HCT116 (cell line): Measurements from ENCODE around the gene TRPT1.

Experiments used
- CBX3 ChIP-seq: IDR thresholded peaks from 2 replicates; pipeline ENCODE4 v1.6.1; 2012; ENCODE audit warnings: low read depth
- EGR1 ChIP-seq: IDR thresholded peaks from 2 replicates; pipeline ENCODE4 v1.6.1; 2012; ENCODE audit warnings: low read depth
- EZH2 ChIP-seq: fragments of 200-600 bp; sonication (generic); IDR thresholded peaks from 2 replicates; pipeline ENCODE4 v1.6.1; 2017; ENCODE audit warnings: antibody characterized with exemption, mixed run types
- POLR2A ChIP-seq: IDR thresholded peaks from 2 replicates; pipeline ENCODE4 v1.7.0; 2011; ENCODE audit warnings: borderline replicate concordance; ENCODE audit not compliant: insufficient read depth, insufficient read length; ENCODE audit errors: extremely low read depth
- POLR2AphosphoS5 ChIP-seq: IDR thresholded peaks from 2 replicates; pipeline ENCODE4 v1.6.1; 2011; ENCODE audit warnings: mild to moderate bottlenecking, low read depth, low read length, moderate library complexity
- RAD21 ChIP-seq: IDR thresholded peaks from 2 replicates; pipeline ENCODE4 v1.6.1; 2012; ENCODE audit warnings: low read depth, mild to moderate bottlenecking
- TCF7L2 ChIP-seq: IDR thresholded peaks from 2 replicates; pipeline ENCODE4 v1.7.0; 2011; ENCODE audit warnings: borderline replicate concordance, inconsistent platforms; ENCODE audit not compliant: insufficient read depth, insufficient read length; ENCODE audit errors: extremely low read depth
- YY1 ChIP-seq: IDR thresholded peaks from 2 replicates; pipeline ENCODE4 v1.6.1; 2011; ENCODE audit warnings: low read length, low read depth, moderate library complexity, mild to moderate bottlenecking; ENCODE audit not compliant: insufficient replicate concordance; ENCODE audit errors: extremely low read depth
- ZFX ChIP-seq: fragments of 450-650 bp; IDR thresholded peaks from 2 replicates; pipeline ENCODE4 v1.6.1; 2017
- TF ChIP-seq, protein P1 (sequence below), 3 experiments: fragments of 200-600 bp in 1 of 3; sonication (generic) in 1 of 3; IDR thresholded peaks in 2 of 3; conservative IDR thresholded peaks in 1 of 3; 2 replicates each; pipeline ENCODE4 v1.5.1; 2012 to 2017; ENCODE audit warnings: low read depth in 2 of 3, low read length in 2 of 3, antibody characterized with exemption in 1 of 3, borderline replicate concordance in 1 of 3, control low read depth in 1 of 3, mild to moderate bottlenecking in 1 of 3, mixed read lengths in 1 of 3, mixed run types in 1 of 3, moderate library complexity in 1 of 3; ENCODE audit not compliant: insufficient read depth in 1 of 3
- TF ChIP-seq, protein P2 (sequence below): IDR thresholded peaks from 2 replicates; pipeline ENCODE4 v1.6.1; 2011; ENCODE audit warnings: mild to moderate bottlenecking, low read length, moderate library complexity; ENCODE audit not compliant: insufficient replicate concordance; ENCODE audit errors: extremely low read depth
- TF ChIP-seq, protein P3 (sequence below): IDR thresholded peaks from 2 replicates; pipeline ENCODE4 v1.6.1; 2012; ENCODE audit warnings: low read depth

DNA sequence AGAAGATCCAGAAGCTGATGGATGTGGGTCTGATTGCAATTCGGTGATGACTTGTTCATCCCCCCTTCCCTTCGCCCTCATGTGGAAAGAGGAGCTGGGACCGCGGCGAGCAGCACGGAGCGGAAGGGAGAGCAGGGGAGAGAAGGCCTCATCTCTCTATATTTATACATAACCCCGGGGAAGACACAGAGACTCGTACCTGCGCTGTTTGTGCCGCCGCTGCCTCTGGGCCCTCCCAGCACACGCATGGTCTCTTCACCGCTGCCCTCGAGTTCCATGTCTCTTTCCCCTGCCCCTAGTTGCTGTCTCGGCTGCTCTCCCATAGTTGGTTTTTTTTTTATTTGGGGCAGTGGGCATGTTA, 21.9 kb downstream of the TRPT1 start:
- TF ChIP-seq, protein P1, sequence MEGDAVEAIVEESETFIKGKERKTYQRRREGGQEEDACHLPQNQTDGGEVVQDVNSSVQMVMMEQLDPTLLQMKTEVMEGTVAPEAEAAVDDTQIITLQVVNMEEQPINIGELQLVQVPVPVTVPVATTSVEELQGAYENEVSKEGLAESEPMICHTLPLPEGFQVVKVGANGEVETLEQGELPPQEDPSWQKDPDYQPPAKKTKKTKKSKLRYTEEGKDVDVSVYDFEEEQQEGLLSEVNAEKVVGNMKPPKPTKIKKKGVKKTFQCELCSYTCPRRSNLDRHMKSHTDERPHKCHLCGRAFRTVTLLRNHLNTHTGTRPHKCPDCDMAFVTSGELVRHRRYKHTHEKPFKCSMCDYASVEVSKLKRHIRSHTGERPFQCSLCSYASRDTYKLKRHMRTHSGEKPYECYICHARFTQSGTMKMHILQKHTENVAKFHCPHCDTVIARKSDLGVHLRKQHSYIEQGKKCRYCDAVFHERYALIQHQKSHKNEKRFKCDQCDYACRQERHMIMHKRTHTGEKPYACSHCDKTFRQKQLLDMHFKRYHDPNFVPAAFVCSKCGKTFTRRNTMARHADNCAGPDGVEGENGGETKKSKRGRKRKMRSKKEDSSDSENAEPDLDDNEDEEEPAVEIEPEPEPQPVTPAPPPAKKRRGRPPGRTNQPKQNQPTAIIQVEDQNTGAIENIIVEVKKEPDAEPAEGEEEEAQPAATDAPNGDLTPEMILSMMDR (IDR thresholded peaks at IDR 0.05 in 2 of 3, conservative IDR thresholded peaks at IDR 0.05 in 1 of 3; ENCODE audit: borderline replicate concordance in 1 of 3, insufficient read depth in 1 of 3, low read depth in 2 of 3, low read length in 2 of 3) = no peak
- TF ChIP-seq ZFX (no peak), YY1 (no peak), CBX3 (no peak), EZH2 (no peak), POLR2A (no peak), RAD21 (no peak), POLR2AphosphoS5 (no peak), TCF7L2 (no peak), EGR1 (no peak)
- TF ChIP-seq, protein P2, sequence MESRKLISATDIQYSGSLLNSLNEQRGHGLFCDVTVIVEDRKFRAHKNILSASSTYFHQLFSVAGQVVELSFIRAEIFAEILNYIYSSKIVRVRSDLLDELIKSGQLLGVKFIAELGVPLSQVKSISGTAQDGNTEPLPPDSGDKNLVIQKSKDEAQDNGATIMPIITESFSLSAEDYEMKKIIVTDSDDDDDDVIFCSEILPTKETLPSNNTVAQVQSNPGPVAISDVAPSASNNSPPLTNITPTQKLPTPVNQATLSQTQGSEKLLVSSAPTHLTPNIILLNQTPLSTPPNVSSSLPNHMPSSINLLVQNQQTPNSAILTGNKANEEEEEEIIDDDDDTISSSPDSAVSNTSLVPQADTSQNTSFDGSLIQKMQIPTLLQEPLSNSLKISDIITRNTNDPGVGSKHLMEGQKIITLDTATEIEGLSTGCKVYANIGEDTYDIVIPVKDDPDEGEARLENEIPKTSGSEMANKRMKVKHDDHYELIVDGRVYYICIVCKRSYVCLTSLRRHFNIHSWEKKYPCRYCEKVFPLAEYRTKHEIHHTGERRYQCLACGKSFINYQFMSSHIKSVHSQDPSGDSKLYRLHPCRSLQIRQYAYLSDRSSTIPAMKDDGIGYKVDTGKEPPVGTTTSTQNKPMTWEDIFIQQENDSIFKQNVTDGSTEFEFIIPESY = no peak
- TF ChIP-seq, protein P3, sequence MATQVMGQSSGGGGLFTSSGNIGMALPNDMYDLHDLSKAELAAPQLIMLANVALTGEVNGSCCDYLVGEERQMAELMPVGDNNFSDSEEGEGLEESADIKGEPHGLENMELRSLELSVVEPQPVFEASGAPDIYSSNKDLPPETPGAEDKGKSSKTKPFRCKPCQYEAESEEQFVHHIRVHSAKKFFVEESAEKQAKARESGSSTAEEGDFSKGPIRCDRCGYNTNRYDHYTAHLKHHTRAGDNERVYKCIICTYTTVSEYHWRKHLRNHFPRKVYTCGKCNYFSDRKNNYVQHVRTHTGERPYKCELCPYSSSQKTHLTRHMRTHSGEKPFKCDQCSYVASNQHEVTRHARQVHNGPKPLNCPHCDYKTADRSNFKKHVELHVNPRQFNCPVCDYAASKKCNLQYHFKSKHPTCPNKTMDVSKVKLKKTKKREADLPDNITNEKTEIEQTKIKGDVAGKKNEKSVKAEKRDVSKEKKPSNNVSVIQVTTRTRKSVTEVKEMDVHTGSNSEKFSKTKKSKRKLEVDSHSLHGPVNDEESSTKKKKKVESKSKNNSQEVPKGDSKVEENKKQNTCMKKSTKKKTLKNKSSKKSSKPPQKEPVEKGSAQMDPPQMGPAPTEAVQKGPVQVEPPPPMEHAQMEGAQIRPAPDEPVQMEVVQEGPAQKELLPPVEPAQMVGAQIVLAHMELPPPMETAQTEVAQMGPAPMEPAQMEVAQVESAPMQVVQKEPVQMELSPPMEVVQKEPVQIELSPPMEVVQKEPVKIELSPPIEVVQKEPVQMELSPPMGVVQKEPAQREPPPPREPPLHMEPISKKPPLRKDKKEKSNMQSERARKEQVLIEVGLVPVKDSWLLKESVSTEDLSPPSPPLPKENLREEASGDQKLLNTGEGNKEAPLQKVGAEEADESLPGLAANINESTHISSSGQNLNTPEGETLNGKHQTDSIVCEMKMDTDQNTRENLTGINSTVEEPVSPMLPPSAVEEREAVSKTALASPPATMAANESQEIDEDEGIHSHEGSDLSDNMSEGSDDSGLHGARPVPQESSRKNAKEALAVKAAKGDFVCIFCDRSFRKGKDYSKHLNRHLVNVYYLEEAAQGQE = no peak
